NCI-H524 (cell line): ENCODE results near the gene KLHL30.

Experiments used
- DNase-seq, 2 experiments: peaks; one replicate each; lab custom pipeline; 2025; lab: John Stamatoyannopoulos, UW

KLHL30 gene

DNA sequence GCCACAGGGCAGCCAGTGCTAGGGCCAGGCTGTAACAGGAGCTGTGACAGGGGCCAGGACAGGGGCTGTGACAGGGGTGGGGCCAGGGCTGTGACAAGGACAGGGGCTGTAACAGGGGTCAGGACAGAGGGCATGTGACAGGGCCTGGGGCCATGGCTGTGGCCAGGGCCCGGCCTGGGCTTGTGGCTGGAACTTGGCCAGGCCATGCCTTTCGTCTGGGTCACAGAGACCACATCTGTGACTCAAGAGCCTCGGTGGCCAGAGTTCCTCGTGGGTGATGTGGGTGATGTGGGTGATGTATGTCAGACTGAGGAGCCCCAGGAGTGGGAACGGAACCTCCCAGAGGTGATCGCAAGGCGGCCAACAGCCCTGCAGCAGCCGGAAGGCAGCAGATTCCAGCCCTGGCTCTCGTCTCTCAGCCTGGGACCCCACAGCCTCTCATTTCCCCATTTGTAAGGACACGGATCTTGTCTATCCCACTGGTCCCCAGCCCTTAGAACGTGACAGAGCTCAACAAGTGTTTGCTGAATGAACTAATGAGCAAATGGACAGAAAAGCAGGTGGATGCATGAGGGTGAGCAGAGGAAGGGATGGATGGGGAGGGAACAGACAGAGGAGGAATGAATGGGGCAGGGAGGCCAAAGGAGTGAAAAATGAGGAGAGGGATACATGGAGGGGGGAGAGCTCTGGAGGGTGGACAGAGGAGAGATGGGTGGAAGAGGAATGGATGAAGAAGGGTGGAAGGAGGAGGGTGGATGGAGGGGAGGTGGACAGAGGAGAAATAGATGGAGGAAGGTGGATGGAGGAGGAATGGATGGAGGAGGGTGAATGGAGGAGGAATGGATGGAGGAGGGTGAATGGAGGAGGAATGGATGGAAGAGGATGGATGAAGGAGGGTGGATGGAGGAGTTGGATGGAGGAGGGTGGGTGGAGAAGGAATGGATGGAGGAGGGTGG is 21.0 kb upstream of the KLHL30 start:
- no peak for DNase-seq

DNA sequence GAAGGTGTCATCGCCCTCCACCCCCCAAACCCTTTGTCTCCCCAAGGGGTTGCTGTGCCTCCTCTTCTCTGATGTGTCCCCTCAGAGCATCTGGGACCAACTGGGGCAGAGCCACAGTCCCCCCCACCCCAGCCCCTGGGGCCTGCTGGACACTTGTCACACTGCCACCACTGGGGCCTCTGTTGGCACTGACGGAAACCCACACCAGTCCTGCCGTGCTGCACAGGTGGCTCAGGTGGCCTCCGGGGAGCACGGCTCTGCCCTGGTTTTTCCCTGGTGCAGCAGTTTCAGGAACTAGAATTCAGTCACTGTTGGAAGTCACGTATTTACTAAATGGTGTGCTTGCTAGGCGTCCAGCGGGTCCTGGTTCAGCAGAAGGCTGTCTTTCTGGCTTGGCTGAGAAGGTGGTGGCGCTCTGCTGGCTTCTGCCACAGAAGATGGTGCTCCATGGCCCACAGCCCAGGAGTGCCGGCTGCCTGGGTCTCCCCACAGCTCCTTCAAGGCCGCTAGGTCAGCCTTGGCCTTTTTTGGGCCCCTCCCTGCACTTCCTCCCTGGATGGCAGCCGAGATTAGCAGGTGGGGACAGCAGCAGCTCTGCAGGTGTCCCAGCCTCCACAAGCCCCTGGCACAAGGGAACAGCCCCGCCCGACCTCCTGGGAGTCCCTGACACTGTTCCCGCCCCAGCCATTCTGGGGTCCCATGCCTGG is 18.6 kb upstream of the KLHL30 start:
- no peak for DNase-seq

- peak in 1 of 2 experiments; percentile 10 for DNase-seq
These were observed 17.8 kb upstream of the KLHL30 start for GRCh38 chr2:238120463-238121298.

GRCh38 chr2:238121511-238122286 is 16.8 kb upstream of the KLHL30 start:
- DNase-seq, result no peak

- DNase-seq, result no peak
These were observed 15.9 kb upstream of the KLHL30 start for GRCh38 chr2:238122287-238123217.

DNA sequence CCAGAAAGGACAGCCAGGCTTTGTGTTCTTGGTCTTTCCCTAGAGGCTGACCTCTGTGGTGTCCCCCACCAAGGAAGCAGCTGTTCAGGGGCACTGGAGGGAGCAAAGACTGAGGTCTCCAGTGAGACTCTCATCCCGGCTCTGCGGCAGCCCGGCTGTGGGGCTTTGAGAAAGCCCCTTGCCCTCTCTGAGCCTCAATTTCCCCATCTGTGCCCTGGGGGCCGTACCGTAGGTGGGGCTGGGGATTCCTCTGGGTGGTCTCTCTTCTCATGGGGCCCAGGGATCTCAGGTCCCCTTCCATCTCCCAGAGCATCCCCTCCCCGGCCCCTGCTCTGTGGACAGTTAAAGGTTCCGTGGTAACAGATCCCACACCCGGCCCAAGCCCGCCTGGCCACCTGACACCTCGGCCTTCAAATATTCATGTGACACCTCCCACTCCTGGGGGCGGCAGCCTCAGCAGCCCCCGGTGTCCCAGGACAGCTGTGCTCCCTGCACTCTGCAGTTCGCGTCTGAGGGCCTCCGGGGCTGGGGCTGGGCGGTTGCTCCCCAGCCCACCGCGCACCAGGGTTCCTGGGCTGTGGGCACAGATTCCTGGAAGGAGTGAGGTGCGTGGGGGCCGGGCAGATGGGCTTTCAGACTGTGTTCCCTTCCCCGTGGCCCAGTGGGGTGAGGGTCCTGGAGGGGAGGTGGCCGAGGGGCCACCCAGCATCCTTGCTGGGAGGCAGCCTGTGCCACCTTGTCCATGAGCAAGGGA is 15.1 kb upstream of the KLHL30 start:
- DNase-seq, result no peak

DNA sequence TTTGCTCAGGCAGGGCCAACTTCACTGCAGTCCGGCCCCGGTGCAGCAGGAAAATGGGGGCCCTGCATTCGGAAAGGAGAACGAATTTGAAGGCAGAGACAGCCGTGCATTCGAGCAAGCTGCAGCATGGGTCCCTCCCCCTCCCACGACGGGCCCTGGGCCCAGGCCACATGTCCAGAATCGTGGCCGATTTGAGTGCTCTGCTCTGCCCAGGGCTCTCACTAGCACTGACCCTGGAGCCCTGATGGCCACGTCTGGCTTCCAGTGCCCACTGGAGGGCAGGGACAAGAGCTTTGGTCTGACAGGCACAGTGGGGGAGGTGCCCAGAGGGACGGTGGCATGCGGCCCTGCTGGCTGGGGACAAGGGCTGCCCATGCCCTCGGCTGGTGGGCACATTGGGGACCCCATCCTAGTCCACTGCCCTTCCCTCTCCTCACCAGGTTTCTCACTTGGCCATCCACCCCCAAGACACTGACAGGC is 14.4 kb upstream of the KLHL30 start:
- DNase-seq, result no peak

- no peak for DNase-seq
These were observed 13.9 kb upstream of the KLHL30 start for GRCh38 chr2:238124488-238125126.

- DNase-seq, result no peak
These were observed 13.2 kb upstream of the KLHL30 start for GRCh38 chr2:238125127-238125885.

GRCh38 chr2:238126338-238126737 is 12.1 kb upstream of the KLHL30 start:
- no peak for DNase-seq

DNA sequence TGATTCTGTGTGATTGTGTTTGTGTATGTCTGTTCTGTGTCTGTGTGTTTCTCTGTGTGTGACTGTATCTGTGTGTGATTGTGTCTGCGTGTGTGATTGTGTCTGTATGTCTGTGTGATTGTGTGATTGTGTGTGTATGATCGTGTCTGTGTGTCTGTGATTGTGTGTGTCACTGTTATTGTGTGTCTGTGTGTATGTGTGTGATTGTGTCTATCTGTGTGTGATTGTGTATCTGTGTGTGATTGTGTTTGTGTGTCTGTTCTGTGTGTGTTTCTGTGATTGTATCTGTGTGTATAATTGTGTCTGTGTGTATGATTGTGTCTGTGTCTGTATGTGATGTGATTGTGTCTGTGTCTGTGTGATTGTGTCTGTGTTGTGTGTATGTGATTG is 11.7 kb upstream of the KLHL30 start:
- no peak for DNase-seq

DNA sequence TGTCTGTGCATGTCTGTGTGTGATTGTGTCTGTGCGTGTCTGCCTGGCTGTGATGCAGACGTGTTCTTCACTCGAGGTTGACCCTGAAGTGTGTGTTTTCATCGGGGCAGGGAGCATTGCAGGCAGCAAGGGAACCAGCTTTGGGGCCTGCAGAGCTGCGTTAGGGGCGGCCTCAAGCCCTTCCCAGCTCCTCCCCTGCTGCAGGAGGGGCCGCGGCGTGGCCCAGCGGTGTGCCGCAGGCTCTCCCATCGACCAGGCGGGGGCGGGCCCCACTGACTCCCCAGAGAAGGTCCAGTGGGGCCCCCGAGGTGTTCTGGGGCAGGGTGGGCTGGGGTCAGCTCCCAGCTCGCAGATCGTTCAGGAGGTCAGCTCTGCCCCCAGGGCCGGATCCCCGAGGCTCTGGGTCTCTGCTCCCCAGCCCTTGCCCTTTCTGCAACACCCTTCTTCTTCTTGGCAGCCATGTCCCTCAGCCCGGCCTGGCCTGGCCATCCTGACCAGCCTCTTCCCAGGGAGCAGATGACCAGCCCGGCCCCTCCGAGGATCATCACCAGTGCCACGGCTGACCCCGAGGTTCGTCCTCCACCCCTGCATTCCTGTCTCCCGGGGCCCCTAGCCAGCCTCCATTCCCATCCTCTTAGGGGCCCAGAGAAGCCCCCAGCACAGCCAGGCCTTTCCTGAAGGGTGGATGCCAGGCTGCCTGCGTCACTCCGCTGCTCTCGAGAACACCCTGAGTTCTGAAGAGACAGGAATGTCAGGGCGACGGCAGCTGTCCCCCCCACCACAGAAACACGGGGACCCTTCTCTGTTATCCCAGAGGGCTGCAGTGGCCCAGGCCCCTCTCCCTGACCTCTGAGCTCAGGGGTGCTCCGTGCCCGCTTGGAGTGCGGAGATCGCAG is 11.1 kb upstream of the KLHL30 start:
- DNase-seq, result no peak

- DNase-seq, result no peak
These were observed 10.4 kb upstream of the KLHL30 start for GRCh38 chr2:238128061-238128440.

DNA sequence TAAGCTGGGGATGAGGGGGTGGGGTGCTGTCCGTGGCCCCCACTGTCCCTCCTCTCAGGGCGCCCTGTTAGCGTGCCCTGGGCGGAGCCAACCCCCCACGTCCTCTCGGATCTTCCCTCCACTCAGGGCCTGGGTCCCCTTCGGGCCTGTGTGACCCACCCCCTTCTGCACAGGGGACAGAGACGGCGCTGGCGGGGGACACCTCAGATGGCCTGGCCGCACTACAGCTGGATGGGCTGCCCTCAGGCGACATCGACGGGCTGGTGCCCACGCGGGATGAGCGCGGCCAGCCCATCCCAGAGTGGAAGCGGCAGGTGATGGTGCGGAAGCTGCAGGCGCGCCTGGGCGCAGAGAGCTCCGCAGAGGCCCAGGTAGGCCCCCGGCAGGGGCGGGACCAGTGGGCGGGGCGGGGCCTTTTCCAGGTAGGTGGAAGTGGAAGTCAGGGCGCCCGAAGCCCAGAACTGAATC is 9.9 kb upstream of the KLHL30 start:
- no peak for DNase-seq

- no peak for DNase-seq
These were observed 9.1 kb upstream of the KLHL30 start for GRCh38 chr2:238129166-238130010.

- DNase-seq, result no peak
These were observed 8.3 kb upstream of the KLHL30 start for GRCh38 chr2:238130111-238130695.
